Uterus (tissue), 2 donors: ENCODE measurements around the gene FAM163B.

Source experiments
- POLR2A ChIP-seq, 2 donors: fragments of 450-650 bp; IDR thresholded peaks; one replicate each; pipeline ENCODE4 v1.6.1; 2016; ENCODE audit warnings: antibody characterized with exemption in 2 of 2, mild to moderate bottlenecking in 1 of 2, moderate library complexity in 1 of 2
- TF ChIP-seq, protein P1 (sequence below), 4 experiments: fragments of 200-600 bp in 2 of 4; fragments of 450-650 bp in 2 of 4; sonication (generic) in 2 of 4; IDR thresholded peaks; one replicate each; pipeline ENCODE4 v1.5.1; 2016 to 2019; ENCODE audit warnings: antibody characterized with exemption in 4 of 4, mild to moderate bottlenecking in 2 of 4, moderate library complexity in 1 of 4

DNA sequence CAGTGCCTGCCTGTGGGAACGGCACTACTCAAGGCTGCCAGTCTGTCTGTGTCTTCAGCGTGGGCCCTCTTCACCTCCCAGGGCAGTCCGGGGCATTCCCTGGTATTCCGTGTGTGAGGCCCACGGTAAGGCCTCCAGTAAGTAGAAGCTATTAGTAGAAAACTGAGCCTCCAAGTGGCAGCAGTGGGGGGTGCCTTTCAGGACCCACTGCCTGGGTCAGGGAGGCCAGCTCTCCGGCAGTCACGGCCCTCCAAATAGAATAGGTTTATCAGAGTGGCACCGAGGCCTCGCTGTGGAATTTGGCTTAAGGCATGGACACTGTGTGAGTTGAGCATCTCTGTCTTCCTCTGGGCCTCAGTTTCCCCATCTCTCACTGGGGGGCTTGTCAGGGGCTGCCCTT is 51.6 kb downstream of the FAM163B start:
- TF ChIP-seq, protein P1, sequence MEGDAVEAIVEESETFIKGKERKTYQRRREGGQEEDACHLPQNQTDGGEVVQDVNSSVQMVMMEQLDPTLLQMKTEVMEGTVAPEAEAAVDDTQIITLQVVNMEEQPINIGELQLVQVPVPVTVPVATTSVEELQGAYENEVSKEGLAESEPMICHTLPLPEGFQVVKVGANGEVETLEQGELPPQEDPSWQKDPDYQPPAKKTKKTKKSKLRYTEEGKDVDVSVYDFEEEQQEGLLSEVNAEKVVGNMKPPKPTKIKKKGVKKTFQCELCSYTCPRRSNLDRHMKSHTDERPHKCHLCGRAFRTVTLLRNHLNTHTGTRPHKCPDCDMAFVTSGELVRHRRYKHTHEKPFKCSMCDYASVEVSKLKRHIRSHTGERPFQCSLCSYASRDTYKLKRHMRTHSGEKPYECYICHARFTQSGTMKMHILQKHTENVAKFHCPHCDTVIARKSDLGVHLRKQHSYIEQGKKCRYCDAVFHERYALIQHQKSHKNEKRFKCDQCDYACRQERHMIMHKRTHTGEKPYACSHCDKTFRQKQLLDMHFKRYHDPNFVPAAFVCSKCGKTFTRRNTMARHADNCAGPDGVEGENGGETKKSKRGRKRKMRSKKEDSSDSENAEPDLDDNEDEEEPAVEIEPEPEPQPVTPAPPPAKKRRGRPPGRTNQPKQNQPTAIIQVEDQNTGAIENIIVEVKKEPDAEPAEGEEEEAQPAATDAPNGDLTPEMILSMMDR (IDR thresholded peaks at IDR 0.05), result no peak
- no peak for TF ChIP-seq POLR2A (IDR thresholded peaks at IDR 0.05)
